ENCODE results near the gene PIK3R3.
A peak's percentile ranks its signal among the peaks of the same experiment; 100 is the strongest.

PIK3R3 gene

GRCh38 chr1:46132529-46133180, at the start of gene PIK3R3:
Gene PIK3R3 (minus strand): TSS chr1:46132629. CDS start chr1:46131952, 677 bp downstream.
- DNase-seq (ENCODE audit: low spot score), result peak; percentile 98

DNA sequence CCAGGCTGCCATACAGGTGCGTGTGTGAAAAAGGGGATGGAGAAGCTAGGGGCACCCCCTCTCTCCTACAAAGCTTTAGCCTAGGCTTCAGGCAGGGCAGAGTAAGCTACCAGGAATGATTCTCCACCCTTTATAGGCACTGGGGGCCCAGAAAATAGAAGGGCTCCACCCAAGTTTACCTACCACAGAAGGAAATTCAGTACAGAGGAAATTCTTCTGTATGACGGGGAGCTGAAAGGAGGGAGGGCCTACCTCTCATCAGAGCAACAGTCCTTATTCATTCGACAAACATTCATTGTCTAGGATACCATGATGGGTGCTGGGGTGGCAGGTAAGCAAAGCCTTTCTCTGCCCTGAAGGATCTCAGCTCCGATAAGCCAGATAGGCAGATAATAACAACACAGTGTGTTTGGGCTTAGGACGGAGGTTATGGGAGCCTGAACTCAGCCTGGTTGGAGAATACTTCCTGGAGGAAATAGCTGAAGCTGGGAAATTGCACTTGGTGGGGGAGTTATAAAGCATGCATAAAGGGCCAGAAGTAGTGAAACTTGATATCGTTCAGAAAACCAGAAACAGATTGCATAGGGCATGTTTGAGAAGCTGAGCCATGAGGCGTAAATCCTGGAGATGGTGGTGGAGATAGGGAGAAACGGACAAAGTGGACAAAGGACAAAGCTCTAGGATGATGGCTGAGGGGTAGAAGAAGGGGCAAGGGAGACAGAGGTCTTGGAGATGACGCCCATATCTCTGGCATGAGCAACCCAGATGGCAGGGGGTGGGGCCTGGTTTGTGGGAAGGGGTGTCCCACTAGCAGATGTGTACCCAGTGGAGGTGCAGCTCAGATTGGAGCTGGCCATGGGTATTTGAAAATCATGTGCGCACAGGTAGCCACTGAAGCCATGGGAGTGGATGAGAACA, 49.2 kb upstream of the PIK3R3 start:
- DNase-seq (ENCODE audit: low spot score), result no peak

DNA sequence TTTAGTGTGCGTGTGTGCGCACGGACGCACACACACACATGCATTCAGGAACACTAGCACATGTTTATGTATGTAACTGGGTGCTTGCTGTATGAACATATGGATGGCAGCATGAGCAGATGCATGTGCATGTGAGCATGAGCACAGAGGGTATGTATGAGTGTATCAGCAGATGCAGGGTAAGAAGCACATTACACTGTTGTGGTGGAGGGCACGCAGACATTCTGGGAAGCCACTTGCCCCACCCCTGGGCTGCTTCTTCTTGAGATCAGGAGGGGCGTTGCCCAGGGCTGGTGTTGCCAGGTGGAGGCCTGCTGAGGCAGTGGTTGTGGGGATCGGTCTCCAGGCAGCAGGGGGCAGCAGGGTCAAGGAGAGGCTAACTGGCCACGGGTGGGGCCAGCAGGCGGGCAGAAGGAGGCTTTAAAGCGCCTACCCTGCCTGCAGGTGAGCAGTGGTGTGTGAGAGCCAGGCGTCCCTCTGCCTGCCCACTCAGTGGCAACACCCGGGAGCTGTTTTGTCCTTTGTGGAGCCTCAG, 47.7 kb upstream of the PIK3R3 start:
- DNase-seq (ENCODE audit: low spot score), result no peak

DNA sequence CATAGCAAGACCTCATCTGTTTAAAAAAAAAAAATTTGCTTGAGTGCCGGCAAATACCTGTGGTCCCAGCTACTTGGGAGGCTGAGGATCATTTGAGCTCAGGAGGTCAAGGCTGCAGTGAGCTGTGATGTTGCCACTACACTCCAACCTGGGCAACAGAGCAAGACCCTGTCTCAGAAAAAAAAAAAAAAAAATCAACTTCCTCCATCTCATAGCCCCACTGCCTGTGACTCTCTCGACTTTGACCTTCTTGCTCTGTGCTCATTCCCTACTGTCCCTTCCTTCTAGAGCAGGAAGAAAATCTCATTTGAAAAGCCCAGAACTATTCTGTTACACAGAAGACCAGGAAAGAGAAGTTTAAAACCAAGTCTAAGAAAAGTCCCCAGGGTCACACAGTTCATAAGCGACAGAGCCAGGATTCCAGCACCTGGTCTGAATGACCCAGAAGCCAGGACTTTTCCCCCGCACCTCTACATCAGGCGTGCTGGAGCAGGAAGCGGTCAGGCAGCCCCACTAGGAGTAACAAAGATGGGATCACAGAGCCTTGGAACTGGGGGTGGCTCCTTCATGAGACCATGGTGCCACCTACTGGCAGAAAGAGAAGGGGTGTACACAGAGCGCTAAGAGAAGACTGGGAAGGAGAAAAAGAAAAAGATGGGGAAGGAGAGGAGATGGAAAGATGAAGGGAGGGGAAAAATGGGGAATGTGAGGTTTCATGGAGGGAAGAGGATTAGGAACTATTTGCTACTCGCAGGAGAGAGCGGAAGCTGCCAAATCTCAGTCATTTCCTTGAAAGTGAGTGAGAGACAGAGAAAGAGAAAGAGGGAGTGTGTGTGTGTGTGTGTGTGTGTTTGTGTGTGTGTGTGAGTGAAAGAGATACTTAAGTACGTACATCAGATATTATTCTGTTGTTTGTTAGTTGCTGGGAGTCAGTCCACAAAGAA, 47.0 kb upstream of the PIK3R3 start:
- DNase-seq (ENCODE audit: low spot score), result peak; percentile 92

DNA sequence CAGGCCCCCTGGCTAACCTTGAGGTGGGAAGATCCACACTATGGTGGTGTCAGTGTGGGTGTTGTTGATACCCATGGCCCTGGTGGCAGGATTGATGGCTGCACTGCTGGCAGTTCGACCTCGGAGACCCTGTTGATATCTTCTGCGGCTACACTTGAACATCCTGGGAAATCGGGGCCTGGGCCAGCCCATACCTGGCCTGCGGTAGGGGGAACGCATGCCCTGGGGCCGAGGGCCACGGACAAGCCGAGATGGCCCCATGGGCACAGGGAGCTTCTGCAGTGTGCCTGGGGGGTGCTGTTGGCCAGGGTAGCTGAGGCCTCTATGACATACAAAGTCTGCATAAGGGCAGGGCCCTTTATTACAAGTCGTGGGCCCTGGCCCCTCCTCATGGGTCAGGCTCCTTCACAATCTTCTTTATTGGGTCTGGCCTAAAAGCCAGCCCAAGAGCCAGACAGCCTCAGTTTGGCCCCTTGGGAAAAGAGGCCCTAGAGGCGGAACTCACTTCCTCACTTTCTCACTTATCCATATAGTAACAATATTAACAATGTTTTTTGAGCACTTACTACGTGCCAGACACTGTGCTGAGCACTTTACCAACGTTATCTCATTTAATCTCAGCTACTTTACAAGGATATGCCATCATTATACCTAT, 43.9 kb upstream of the PIK3R3 start, which contains the start of gene P3R3URF:
P3R3URF (minus strand) TSS at position 278 of the 655 bp plus-strand sequence; CDS start at position 261, 17 bp downstream.
- no peak for DNase-seq (ENCODE audit: low spot score)

GRCh38 chr1:46175243-46175642, 42.8 kb upstream of the PIK3R3 start:
- no peak for DNase-seq (ENCODE audit: low spot score)

DNA sequence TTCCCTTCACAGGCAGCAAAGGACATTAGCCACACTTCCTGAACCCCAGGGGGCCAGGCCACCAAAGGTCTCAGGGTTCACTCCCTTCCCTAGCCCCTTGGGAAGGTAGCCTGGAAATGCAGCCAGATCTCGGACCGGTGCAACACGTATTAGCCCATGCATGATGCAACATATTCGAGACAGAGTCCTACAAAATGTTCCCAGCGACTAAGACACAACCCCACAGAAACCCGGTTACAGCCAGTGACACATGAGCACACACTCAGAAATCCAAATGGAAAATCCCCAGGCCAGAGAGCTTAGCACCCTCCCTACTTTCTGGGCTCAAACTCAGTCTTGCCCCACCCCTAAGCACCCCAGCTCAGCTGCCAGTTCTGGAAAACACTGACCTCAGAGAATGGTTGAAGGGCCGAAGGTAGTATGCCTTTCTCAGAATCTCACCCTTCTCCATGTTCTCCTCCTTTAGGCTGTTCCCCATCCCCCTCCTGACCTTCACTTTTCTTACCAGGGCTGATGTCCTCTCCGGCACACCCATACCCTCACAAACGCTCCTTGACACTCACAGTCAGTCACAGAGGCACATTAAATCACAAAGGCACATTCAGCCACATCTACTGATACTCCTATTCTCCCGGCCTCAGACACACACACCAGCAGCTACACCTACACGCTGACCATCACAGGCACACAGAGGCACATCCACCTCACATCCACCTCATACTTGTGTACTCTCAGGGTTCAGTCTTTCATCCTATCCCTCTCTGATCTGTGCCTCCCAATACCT, 42.2 kb upstream of the PIK3R3 start, which contains the start of gene TSPAN1:
TSPAN1 (plus strand) TSS at position 640 of the 784 bp plus-strand sequence. CDS start 6,021 bp downstream, outside the sequence.
- DNase-seq (ENCODE audit: low spot score), result peak; percentile 69

DNA sequence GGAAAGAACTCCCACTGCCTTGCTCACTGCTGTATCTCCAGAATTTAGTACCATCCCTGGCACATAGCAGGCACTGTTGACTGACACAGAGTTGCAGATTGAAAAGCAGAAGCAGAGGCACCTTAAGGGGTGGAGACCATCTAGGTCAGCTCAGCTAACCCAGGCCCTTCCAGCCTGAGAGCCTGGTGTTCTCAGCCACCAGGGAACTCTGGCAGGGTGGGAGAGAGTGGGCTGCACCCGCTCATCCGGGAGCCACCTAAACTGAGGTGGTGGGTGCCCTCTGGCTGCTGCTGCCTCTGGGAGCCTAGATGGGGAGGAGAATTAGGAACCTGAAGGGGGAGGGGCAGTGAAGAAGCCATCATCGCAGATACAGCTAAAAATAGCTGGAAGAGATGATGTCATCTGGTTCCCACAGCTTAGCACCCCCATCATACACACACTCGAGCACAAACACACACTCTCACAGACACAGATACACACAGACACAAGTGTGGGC, 41.0 kb upstream of the PIK3R3 start:
- DNase-seq (ENCODE audit: low spot score), result peak; percentile 56

- DNase-seq (ENCODE audit: low spot score), result no peak
Observed at GRCh38 chr1:46172321-46172720, 39.9 kb upstream of the PIK3R3 start.

GRCh38 chr1:46171871-46172270, 39.4 kb upstream of the PIK3R3 start:
- no peak for DNase-seq (ENCODE audit: low spot score)

- DNase-seq (ENCODE audit: low spot score), result no peak
Observed at GRCh38 chr1:46171351-46171750, 38.9 kb upstream of the PIK3R3 start.

DNA sequence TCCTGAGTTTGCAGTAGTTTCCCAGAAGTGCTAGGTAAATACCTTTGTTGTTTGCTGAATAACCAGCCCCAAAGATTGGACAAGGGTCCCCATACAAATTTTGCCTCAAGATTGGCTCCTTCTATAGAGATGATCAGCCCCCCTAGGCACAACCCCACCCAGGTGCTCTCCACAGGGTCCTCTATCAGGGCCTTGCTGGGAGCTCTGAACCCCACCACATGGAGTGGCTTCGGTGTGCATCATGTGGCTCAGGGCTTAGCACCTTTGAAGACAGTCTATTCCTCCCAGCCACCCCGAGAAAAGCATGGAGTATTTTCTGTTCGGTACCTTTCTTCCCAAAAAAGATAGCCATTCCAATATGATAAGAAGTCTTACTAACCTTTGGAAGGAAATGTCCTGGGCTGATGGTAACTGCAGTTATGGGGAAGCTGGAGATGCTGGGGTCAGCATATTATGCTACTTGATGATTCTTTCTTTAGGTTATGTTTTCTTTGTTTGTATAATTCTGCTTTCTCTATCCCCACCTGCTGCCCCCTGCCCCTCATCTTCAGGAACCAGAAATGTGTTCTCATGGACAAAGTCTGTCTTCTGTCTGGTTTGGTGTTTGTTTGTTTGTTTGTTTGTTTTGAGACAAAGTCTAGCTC, 37.5 kb upstream of the PIK3R3 start:
- no peak for DNase-seq (ENCODE audit: low spot score)

DNA sequence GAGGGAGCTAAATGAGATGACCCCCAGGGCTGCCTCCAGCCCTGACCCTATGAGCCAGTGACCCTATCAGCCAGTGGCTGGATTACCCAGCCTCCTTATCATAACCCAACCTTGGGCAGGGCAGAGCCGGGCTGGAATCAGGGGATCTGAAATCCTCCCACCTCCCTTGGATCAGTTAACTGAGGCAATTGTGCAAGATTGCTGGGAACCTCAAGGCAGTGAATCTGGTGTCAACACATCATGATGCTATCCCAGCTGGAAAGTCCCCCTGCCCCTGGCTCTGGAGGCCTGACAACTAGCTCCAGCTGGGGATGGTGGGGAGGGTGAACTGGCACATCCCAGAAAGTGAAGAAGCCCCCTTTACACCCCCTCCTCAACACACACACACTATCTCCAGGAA, 36.0 kb upstream of the PIK3R3 start:
- DNase-seq (ENCODE audit: low spot score), result no peak

DNA sequence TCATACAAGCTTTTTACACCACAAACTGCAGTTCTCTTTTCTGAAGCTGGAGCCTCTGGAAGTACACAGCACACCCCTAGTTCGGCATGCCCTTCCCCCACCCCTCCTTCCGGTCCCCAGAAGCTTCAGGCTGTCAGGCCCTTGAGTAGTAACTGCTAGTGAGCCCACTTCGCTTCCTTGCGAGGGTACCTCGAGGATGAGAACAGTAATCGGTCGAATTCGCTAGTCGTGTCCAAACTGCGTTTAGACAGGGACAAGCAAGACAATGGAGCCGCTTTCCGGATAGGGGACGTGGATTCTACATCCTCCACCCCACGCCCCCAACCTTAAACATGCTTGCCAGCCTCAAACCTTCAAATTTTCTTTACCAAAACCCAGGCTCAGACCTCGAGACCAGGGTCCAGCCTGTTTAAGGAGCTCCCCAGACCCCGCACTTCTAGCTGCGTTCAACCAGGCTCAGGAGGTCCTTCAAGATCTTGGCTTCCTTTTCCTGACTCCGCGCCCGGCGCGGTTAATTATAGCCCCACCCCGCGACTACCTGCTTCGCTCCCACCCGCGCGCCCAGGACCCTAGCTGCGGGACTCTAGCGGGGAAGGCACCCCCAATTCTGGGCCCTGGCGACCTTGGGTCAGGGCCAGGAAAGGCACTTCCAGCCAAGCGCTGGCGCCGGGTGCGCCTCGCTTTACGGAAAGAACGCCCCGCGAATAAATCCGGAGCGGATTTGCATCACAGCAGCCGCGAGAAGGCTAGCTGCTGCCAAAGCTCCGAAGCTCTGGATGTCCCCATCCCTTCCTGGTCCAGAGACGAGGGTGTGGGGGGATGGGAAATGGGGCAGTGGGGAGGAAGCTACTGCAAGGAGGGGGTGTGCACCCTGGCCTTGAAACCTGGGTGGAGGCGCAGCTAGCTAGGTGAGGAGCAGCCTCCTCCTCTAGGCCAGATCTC, 34.4 kb upstream of the PIK3R3 start:
- DNase-seq (ENCODE audit: low spot score), result peak; percentile 63

GRCh38 chr1:46160212-46160611, 27.8 kb upstream of the PIK3R3 start:
- no peak for DNase-seq (ENCODE audit: low spot score)

- DNase-seq (ENCODE audit: low spot score), result no peak
Observed at GRCh38 chr1:46159516-46159915, 27.1 kb upstream of the PIK3R3 start.

DNA sequence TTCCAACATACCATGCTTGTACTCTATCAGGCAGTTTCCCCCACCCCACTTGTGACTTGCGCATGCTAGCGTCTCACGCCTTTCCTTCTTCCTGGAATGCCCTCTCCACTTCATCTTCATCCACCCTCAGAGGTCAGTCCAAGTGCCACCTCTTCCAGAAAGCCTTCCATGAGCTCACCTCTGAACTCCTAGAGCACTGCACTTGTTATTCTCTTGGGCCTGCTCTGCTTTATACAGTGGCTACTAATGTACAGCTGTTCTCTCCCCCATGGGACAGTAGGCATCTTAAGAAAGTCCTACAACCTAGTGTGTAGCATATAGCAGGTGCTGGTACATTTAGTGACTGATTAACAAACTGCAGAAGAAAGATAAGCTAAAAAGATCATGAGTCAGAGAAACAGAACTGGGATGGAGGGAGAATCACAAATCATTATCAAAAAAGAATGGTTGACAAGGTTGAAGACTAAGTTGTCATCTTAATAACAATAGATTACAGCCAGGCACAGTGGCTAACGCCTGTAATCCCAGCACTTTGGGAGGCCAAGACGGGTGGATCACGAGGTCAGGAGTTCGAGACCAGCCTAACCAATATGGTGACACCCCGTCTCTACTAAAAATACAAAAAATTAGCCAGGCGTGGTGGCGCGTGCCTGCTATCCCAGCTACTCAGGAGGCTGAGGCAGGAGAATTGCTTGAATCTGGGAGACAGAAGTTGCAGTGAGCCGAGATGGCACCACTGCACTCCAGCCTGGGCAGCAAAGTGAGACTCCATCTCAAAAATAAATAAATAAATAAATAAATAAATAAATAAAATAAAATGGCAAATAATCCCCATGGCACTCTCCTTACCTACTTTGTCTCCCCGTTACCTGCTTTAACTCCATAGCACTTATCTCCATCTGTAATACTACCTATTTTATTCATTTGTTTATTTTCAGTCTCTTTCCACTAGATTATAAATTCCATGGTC, 26.2 kb upstream of the PIK3R3 start:
- DNase-seq (ENCODE audit: low spot score), result no peak

Measured in AG20443 (cell line).